Esophagus squamous epithelium (tissue), 4 donors: ENCODE data around the gene ADGRD1.
"Not testable (repeated sequence)": the region's sequence is repeated elsewhere in the genome, so short reads cannot be mapped to it uniquely, and the experiment has no call there.

ENCODE experiments used
- POLR2A ChIP-seq, 4 donors: fragments of 450-650 bp; IDR thresholded peaks; one replicate each; pipeline ENCODE4 v1.6.1; 2017; ENCODE audit warnings: antibody characterized with exemption in 4 of 4, mild to moderate bottlenecking in 4 of 4, moderate library complexity in 3 of 4
- TF ChIP-seq, protein P1 (sequence below), 6 experiments: fragments of 450-650 bp in 4 of 6; fragments of 200-600 bp in 2 of 6; sonication (generic) in 2 of 6; IDR thresholded peaks; one replicate each; pipeline ENCODE4 v1.5.1; 2016 to 2019; ENCODE audit warnings: antibody characterized with exemption in 6 of 6, mild to moderate bottlenecking in 4 of 6, moderate library complexity in 4 of 6

- TF ChIP-seq, protein P1, sequence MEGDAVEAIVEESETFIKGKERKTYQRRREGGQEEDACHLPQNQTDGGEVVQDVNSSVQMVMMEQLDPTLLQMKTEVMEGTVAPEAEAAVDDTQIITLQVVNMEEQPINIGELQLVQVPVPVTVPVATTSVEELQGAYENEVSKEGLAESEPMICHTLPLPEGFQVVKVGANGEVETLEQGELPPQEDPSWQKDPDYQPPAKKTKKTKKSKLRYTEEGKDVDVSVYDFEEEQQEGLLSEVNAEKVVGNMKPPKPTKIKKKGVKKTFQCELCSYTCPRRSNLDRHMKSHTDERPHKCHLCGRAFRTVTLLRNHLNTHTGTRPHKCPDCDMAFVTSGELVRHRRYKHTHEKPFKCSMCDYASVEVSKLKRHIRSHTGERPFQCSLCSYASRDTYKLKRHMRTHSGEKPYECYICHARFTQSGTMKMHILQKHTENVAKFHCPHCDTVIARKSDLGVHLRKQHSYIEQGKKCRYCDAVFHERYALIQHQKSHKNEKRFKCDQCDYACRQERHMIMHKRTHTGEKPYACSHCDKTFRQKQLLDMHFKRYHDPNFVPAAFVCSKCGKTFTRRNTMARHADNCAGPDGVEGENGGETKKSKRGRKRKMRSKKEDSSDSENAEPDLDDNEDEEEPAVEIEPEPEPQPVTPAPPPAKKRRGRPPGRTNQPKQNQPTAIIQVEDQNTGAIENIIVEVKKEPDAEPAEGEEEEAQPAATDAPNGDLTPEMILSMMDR (IDR thresholded peaks at IDR 0.05) = not testable (repeated sequence)
- TF ChIP-seq POLR2A (IDR thresholded peaks at IDR 0.05) = not testable (repeated sequence)
These were observed 165.6 kb downstream of the ADGRD1 start for GRCh38 chr12:131119345-131119744.
